Nephron progenitor cell (in vitro differentiated cells): ENCODE measurements around the gene SUSD4.
A peak's percentile ranks its signal among the peaks of the same experiment; 100 is the strongest.

Experiments used
- DNase-seq: peaks from one replicate; pipeline ENCODE4 v3.0.0; 2021
- H3K27ac Mint-ChIP-seq: 2 replicates; pipeline ENCODE4 v1.8.0; 2021; ENCODE audit warnings: mild to moderate bottlenecking, moderate library complexity, mixed read lengths
- H3K27me3 Mint-ChIP-seq: 2 replicates; pipeline ENCODE4 v1.8.0; 2021; ENCODE audit warnings: mild to moderate bottlenecking, low read depth, mixed read lengths; ENCODE audit not compliant: poor library complexity
- H3K36me3 Mint-ChIP-seq: 2 replicates; pipeline ENCODE4 v1.8.0; 2021; ENCODE audit warnings: low read depth, mixed read lengths
- H3K4me1 Mint-ChIP-seq: 2 replicates; pipeline ENCODE4 v1.8.0; 2021; ENCODE audit warnings: mixed read lengths
- H3K4me3 Mint-ChIP-seq: 2 replicates; pipeline ENCODE4 v1.8.0; 2021; ENCODE audit warnings: mild to moderate bottlenecking, moderate library complexity, mixed read lengths
- H3K9me3 Mint-ChIP-seq: 2 replicates; pipeline ENCODE4 v1.8.0; 2021; ENCODE audit warnings: mild to moderate bottlenecking, moderate library complexity, mixed read lengths
- TF ChIP-seq, protein P1 (sequence below): fragments of 200-600 bp; sonication (generic); IDR thresholded peaks from 2 replicates; pipeline ENCODE4 v1.5.0; 2021; ENCODE audit warnings: antibody characterized with exemption

SUSD4 gene

DNA sequence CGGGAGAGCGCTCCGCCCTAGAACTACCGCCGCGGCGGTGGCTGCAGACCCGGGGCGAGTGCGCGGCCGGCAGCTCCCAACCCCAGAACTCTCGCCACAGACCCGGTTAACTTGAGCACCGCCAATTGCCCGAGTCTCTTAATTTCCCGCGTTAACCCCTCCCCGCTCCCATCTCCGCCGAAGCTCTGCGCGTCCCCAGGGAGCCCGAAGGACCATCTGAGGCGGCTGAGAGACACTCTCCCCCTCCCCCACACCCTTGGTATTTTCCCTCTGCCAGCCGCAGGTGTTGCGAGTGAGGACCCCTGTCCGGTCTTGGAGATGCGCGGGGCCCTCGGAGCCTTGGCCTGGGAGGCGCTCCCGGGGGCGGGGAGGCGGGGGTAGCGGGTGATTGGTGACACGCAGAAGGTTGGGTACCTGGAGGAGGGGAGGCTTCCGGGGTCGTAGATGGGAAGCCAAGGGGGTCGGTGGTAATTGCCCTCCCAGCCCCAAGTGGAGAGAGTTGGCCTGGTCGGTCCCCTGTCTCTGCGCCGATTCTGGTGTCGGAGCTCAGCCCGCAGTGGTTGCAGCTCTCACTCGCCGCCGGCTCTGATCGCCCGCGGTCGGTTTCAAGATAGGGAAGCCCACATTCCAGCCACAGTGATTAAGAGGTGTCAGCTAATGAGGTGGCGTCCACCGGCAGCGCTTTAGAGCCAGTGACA lies 858 bp upstream of the SUSD4 start:
- peak; percentile 42 for DNase-seq
- Mint-ChIP-seq H3K4me3 (peak overlapping the region; percentile 79), H3K36me3 (no peaks in the 10 kb centered on the region), H3K27ac (no peak overlapping the region), H3K4me1 (peaks cover 22% of the 10 kb centered on the region), H3K9me3 (peaks cover 4% of the 10 kb centered on the region), H3K27me3 (peaks cover 58% of the 10 kb centered on the region)
- TF ChIP-seq, protein P1, sequence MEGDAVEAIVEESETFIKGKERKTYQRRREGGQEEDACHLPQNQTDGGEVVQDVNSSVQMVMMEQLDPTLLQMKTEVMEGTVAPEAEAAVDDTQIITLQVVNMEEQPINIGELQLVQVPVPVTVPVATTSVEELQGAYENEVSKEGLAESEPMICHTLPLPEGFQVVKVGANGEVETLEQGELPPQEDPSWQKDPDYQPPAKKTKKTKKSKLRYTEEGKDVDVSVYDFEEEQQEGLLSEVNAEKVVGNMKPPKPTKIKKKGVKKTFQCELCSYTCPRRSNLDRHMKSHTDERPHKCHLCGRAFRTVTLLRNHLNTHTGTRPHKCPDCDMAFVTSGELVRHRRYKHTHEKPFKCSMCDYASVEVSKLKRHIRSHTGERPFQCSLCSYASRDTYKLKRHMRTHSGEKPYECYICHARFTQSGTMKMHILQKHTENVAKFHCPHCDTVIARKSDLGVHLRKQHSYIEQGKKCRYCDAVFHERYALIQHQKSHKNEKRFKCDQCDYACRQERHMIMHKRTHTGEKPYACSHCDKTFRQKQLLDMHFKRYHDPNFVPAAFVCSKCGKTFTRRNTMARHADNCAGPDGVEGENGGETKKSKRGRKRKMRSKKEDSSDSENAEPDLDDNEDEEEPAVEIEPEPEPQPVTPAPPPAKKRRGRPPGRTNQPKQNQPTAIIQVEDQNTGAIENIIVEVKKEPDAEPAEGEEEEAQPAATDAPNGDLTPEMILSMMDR = no peak

DNA sequence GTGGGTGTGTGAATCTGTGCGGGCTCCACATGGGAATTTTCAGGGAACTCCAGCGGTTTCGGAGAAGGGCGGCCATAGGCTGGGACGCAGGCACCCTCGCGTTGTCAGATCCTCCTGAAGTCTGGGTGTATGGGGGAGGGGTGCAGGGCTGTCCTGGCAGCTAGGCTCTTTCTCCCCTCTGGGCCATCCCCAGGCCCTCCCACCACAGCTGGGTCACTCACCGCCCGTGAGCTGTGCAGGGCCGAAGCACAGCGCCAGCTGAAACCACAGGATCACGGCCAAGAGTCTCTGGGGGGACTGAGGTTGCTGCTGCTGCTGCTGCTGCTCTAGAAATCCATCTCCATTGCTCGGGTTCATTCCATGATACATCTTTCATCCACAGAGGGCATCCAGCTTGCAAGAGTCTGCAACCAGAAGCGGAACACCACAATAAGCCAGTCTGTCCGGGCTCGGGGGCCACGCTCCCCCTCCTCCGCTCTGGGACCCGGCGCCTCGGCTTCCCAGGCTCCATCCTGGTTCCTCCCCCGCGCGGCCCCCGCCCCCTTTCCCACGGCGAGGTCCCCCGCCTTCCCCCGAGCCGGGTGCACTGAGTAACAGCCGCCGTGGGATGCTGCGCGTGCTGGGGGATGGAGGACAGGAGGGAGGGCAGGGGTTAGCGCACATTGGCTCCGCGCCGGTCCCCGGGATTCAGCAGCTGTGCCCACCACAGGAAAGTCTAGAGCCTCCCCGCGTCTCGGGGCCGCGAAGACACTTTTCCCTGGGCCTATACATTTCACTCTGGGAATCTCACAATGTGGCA lies 720 bp downstream of the SUSD4 start:
- Mint-ChIP-seq H3K27ac (no peak overlapping the region), H3K4me1 (peaks cover 22% of the 10 kb centered on the region), H3K36me3 (no peaks in the 10 kb centered on the region), H3K9me3 (peaks cover 4% of the 10 kb centered on the region), H3K4me3 (peak overlapping the region; percentile 89), H3K27me3 (peaks cover 61% of the 10 kb centered on the region)
- DNase-seq = peak; percentile 71
- TF ChIP-seq, protein P1 = no peak

DNA sequence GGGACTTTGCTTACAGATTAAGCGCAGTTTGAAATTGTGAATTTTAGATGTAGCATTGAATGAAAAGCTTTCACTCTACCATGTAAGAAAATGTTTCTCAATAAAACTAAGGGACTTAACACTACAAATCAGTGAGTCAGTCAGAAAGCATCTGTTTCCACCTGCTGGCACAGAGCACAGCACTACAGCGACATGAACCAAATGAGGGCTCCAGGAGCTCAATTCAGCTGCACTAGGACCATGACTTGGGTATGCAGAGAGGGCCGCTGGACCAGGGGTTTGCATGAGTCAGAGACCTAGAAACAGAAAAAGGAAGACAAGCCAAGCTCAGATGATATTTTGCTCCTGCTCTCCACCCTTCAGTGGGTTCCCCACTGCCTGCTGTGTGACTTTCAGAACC lies 5.2 kb downstream of the SUSD4 start:
- Mint-ChIP-seq H3K27me3 (peaks cover 50% of the 10 kb centered on the region), H3K4me3 (no peak overlapping the region), H3K27ac (no peak overlapping the region)

DNA sequence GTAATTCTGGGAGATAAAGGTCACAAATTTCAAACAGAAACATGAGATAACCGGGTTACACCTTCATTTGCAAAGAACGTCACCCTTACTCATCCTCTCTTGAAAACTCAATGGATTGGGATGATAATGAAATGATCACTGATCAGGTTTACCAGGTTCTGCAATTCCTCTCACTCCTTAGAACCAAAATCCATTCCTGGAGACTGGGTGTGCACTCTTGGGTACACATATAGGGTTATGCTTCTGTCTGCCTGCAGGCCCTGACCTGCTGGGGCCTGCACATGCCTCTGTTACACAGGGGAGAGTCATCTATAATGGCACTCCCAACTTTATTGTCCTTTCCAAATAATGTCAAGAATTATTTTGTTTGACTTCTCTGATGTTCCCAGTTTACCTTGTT lies 8.3 kb downstream of the SUSD4 start:
- peaks cover 7% of the 10 kb centered on the region for H3K4me1 Mint-ChIP-seq
- no peak for DNase-seq
- no peaks in the 10 kb centered on the region for H3K36me3 Mint-ChIP-seq
- H3K4me3 Mint-ChIP-seq = no peak overlapping the region
- TF ChIP-seq, protein P1 = no peak
- no peak overlapping the region for H3K27ac Mint-ChIP-seq
- H3K27me3 Mint-ChIP-seq = peaks cover 53% of the 10 kb centered on the region
- no peaks in the 10 kb centered on the region for H3K9me3 Mint-ChIP-seq

More for the DNA sequence above, 5.2 kb downstream of the SUSD4 start:
- H3K4me1 Mint-ChIP-seq = peaks cover 22% of the 10 kb centered on the region
- H3K36me3 Mint-ChIP-seq = no peaks in the 10 kb centered on the region
- H3K9me3 Mint-ChIP-seq = no peaks in the 10 kb centered on the region
- no peak for DNase-seq
- TF ChIP-seq, protein P1 = no peak

DNA sequence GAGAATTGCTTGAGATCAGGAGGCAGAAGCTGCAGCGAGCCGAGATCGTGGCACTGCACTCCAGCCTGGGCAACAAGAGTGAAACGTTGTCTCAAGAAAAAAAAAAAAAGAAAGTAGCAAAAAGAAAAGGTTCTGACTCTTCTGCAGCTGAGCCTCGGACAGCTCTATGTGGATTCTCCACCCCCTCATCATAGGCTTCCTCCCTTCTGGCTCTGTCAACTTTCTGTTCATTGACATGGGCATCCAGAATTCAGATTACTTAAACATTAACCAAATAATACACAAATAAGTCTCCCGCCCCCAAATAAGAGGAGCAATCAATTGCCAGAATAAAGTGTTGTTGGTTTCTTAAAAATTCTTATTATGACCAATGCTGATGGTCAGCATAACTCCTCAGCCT lies 10.0 kb downstream of the SUSD4 start:
- Mint-ChIP-seq H3K27me3 (peaks cover 41% of the 10 kb centered on the region), H3K4me3 (no peak overlapping the region), H3K4me1 (peaks cover 14% of the 10 kb centered on the region), H3K27ac (no peak overlapping the region), H3K9me3 (no peaks in the 10 kb centered on the region), H3K36me3 (no peaks in the 10 kb centered on the region)
- TF ChIP-seq, protein P1 = no peak
- no peak for DNase-seq
